Caco-2 (cell line): ENCODE measurements around the gene ITPR3. TPM values are rescaled to one million over a fixed set of nuclear protein-coding genes. Genes with fewer than 3 reads are reported as not detected.

Experiments used
- BruUV-seq: library from RNA; stranded (reverse); fragments of 400-500 nt; replicated peaks from 2 replicates; lab custom pipeline; 2021; lab: Mats Ljungman, UMichigan
- CTCF ChIA-PET: fragments of 300-600 bp; sonication (Branson Sonifier 250); formaldehyde crosslinking; loops from one replicate; lab custom pipeline; 2022; ENCODE audit warnings: antibody characterized with exemption; lab: Charles Lee
- POLR2A ChIA-PET: fragments of 300-600 bp; sonication (Branson Sonifier 250); formaldehyde crosslinking; loops from one replicate; lab custom pipeline; 2022; ENCODE audit warnings: antibody characterized with exemption; lab: Charles Lee
- DNase-seq, 2 experiments: peaks; one replicate each; pipeline versions ENCODE4 v3.0.0 to v3.0.0-alpha.2; 2020 to 2022
- H3K27me3 ChIP-seq: replicated peaks from 2 replicates; pipeline ENCODE4 v1.6.0; 2011; ENCODE audit warnings: low read length; ENCODE audit not compliant: control insufficient read depth, insufficient read depth
- H3K36me3 ChIP-seq: 2 replicates; pipeline ENCODE4 v1.5.1; 2011; ENCODE audit warnings: low read length; ENCODE audit not compliant: control insufficient read depth, insufficient read depth
- H3K4me1 ChIP-seq: fragments of 250-450 bp; sonication (Bioruptor Pico); 2 replicates; pipeline ENCODE4 v1.5.1; 2020; ENCODE audit warnings: mild to moderate bottlenecking
- H3K4me3 ChIP-seq: 2 replicates; pipeline ENCODE4 v1.5.1; 2011; ENCODE audit warnings: low read depth, mild to moderate bottlenecking, control low read depth, low read length
- H3K9me3 ChIP-seq: fragments of 250-450 bp; sonication (Bioruptor Pico); 2 replicates; pipeline ENCODE4 v1.5.1; 2020; ENCODE audit warnings: mild to moderate bottlenecking, moderate library complexity
- H3K27ac Mint-ChIP-seq: one replicate; pipeline ENCODE4 v1.8.0; 2022; ENCODE audit warnings: mixed read lengths; ENCODE audit not compliant: unreplicated experiment
- H3K27me3 Mint-ChIP-seq: one replicate; pipeline ENCODE4 v1.8.0; 2022; ENCODE audit warnings: mixed read lengths; ENCODE audit not compliant: insufficient read depth, unreplicated experiment
- H3K36me3 Mint-ChIP-seq: one replicate; pipeline ENCODE4 v1.8.0; 2022; ENCODE audit warnings: mild to moderate bottlenecking, mixed read lengths; ENCODE audit not compliant: insufficient read depth, unreplicated experiment
- H3K4me1 Mint-ChIP-seq: one replicate; pipeline ENCODE4 v1.8.0; 2022; ENCODE audit warnings: low read depth, mixed read lengths; ENCODE audit not compliant: unreplicated experiment
- H3K4me3 Mint-ChIP-seq: one replicate; pipeline ENCODE4 v1.8.0; 2022; ENCODE audit warnings: mild to moderate bottlenecking, moderate library complexity, mixed read lengths; ENCODE audit not compliant: unreplicated experiment
- H3K9me3 Mint-ChIP-seq: one replicate; pipeline ENCODE4 v1.8.0; 2022; ENCODE audit warnings: mixed read lengths; ENCODE audit not compliant: unreplicated experiment
- CTCF ChIP-seq, 2 experiments: fragments of 200-600 bp in 1 of 2; IDR thresholded peaks; 1 replicate in 1 of 2; 2 replicates in 1 of 2; pipeline versions ENCODE4 v1.5.1 to v1.8.0; 2011 to 2022; ENCODE audit warnings: antibody characterized with exemption in 1 of 2, control low read depth in 1 of 2, inconsistent platforms in 1 of 2, low read depth in 1 of 2, low read length in 1 of 2, mild to moderate bottlenecking in 1 of 2, moderate library complexity in 1 of 2; ENCODE audit not compliant: insufficient read depth in 1 of 2, severe bottlenecking in 1 of 2, unreplicated experiment in 1 of 2
- intact Hi-C: fragments of 100-400 bp; cut with micrococcal nuclease; formaldehyde crosslinking; loops from one replicate; pipeline ENCODE4 v1.10.0; 2022; ENCODE audit not compliant: unreplicated experiment
- total RNA-seq: library from RNA; stranded (reverse); gene quantifications from 2 replicates; pipeline ENCODE4 v1.2.3, GENCODE V29; 2022

Gene ITPR3
- total RNA-seq, 1 experiment from 2014 or later: 42.1 TPM

- POLR2A ChIA-PET: interaction anchor here (0.6 to 0.9 kb wide), 2 partner anchors 32 to 105 kb away, joined by 3 to 8 read pairs; partner anchors contain the start of gene UQCC2
- TF ChIP-seq CTCF (IDR thresholded peaks at IDR 0.05; ENCODE audit: insufficient read depth in 1 of 2, low read depth in 1 of 2, low read length in 1 of 2, severe bottlenecking in 1 of 2, unreplicated experiment in 1 of 2): no peak
- no peak overlapping the region for H3K27ac Mint-ChIP-seq
These were observed 121.7 kb downstream of the ITPR3 start for GRCh38 chr6:33742837-33743236.

GRCh38 chr6:33744001-33744848, 123.1 kb downstream of the ITPR3 start:
- no TSS peak for BruUV-seq
- CTCF ChIA-PET: interaction anchor here (0.6 to 3.8 kb wide), 5 partner anchors 18 to 158 kb away, joined by 3 to 34 read pairs (median 8); partner anchors contain the start of gene UQCC2
- POLR2A ChIA-PET: interaction anchor here (1.2 kb wide), 1 partner anchor 33 kb away, joined by 3 read pairs; the partner anchor contains the start of gene UQCC2

More at GRCh38 chr6:33742837-33743236, 121.7 kb downstream of the ITPR3 start:
- Mint-ChIP-seq H3K4me3 (no peak overlapping the region), H3K27me3 (peaks cover 3% of the 10 kb centered on the region), H3K36me3 (no peaks in the 10 kb centered on the region), H3K4me1 (peaks cover 7% of the 10 kb centered on the region), H3K9me3 (no peaks in the 10 kb centered on the region)
- H3K4me1 ChIP-seq: peaks cover 12% of the 10 kb centered on the region
- DNase-seq: no peak
- no peaks in the 10 kb centered on the region for H3K36me3 ChIP-seq
- H3K4me3 ChIP-seq: no peak overlapping the region
- no TSS peak for BruUV-seq
- no peaks in the 10 kb centered on the region for H3K27me3 ChIP-seq
- H3K9me3 ChIP-seq: no peaks in the 10 kb centered on the region
- CTCF ChIA-PET: interaction anchor here (1.2 to 3.8 kb wide), 3 partner anchors 19 to 157 kb away, joined by 4 to 34 read pairs (median 23); partner anchors contain the start of gene UQCC2
- intact Hi-C loops: no loop called here

More at GRCh38 chr6:33744001-33744848, 123.1 kb downstream of the ITPR3 start:
- H3K36me3 Mint-ChIP-seq: no peaks in the 10 kb centered on the region
- Histone ChIP-seq H3K4me3 (no peak overlapping the region), H3K4me1 (peaks cover 12% of the 10 kb centered on the region), H3K36me3 (no peaks in the 10 kb centered on the region), H3K9me3 (no peaks in the 10 kb centered on the region), H3K27me3 (no peaks in the 10 kb centered on the region)
- H3K4me1 Mint-ChIP-seq: peaks cover 10% of the 10 kb centered on the region
- peaks cover 3% of the 10 kb centered on the region for H3K27me3 Mint-ChIP-seq
- TF ChIP-seq CTCF (IDR thresholded peaks at IDR 0.05; ENCODE audit: insufficient read depth in 1 of 2, low read depth in 1 of 2, low read length in 1 of 2, severe bottlenecking in 1 of 2, unreplicated experiment in 1 of 2): peak; percentile 86 to 89
- H3K27ac Mint-ChIP-seq: no peak overlapping the region
- no peaks in the 10 kb centered on the region for H3K9me3 Mint-ChIP-seq
- peak; percentile 76 to 80 for DNase-seq
- intact Hi-C loops: loop anchor here (1.0 kb wide), 3 partner anchors 8 to 33 kb away; partner anchors contain the start of gene UQCC2
- peak overlapping the region; percentile 39 for H3K4me3 Mint-ChIP-seq
